ENCODE results near the gene UBE2H. TPM values are rescaled to one million over a fixed set of nuclear protein-coding genes. Genes with fewer than 3 reads are reported as not detected.

UBE2H gene
- total RNA-seq, 2 experiments from 2014 or later, result 30.0 to 33.3 TPM

DNA sequence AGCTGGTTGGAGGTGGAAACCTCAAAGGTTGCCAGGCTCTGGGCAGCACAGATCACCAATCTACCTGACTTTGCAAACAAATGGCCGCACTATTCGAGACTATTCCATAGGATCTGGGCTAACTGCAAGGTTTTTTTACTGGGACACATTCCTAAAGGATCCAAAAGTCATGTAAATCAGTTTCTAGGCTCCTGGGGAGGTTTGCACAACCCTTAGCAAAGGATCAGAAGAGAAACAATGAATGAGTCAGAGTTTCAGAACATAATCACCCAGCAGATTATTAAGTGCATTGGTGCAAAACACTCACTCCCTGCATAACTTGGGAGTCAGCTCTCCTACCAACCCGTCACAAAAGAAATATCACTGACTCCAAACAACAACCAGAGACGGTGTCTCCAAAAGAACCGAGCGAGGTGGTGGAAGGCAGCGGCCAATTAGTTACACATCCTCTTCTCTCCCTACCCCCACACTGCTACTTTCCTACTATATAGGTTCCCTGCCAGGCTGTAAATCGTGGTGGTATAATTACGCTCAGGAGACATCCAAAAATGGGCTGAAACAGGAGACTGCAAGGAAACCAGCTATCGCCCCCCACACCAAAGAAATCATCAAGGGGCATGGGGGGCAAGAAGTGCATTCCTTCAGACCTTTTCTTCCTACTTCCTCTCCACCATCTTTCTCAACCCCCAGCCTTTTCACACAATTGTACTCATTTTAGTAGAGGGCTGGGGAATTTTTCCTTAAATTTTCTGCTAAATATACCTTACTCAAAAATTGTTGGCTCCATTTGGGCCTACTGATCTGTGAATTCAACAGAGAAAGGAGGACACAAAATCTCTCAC, 3.2 kb downstream of the UBE2H start:
- peak; percentile 2 for ATAC-seq

DNA sequence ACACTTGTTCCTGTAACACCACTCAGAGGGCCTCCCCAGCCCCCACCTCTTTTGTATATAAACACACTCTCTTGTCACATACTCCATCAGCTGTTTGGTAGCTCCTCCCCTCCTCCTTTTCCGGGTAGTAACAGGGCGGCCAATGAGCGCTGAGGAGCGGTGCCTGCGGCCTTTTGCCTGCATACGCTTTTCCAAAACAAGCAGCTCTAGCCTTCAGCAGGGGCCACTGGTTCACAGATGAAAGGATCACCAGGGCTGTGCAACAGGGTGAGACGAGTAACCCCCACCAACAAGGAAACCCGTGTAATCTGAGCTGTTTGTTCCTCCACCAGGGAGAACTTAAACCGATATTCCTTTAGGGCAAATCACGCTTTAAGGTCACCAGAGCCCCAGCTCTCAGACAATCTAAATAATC, 3.9 kb downstream of the UBE2H start:
- POLR2A ChIA-PET, result interaction anchor here (0.6 to 1.2 kb wide), 3 partner anchors 11 to 634 kb away, joined by 3 to 7 read pairs (median 3); no protein-coding TSS in a partner anchor
- Mint-ChIP-seq H3K36me3 (ENCODE audit: low read depth) (peaks cover 6% of the 10 kb centered on the region), H3K4me1 (ENCODE audit: low read depth) (peaks cover 11% of the 10 kb centered on the region), H3K4me3 (no peak overlapping the region), H3K9me3 (ENCODE audit: insufficient read depth) (no peaks in the 10 kb centered on the region), H3K27me3 (ENCODE audit: low read depth) (no peaks in the 10 kb centered on the region), H3K27ac (no peak overlapping the region)
- ATAC-seq, result peak; percentile 78
- DNase-seq, result peak; percentile 91
- CTCF ChIA-PET, result interaction anchor here (1.0 to 2.1 kb wide), 5 partner anchors 60 to 124 kb away, joined by 3 to 7 read pairs (median 4); no protein-coding TSS in a partner anchor

More for the DNA sequence above, 3.2 kb downstream of the UBE2H start:
- Mint-ChIP-seq H3K9me3 (ENCODE audit: insufficient read depth) (no peaks in the 10 kb centered on the region), H3K27ac (no peak overlapping the region), H3K4me3 (no peak overlapping the region), H3K4me1 (ENCODE audit: low read depth) (peaks cover 11% of the 10 kb centered on the region), H3K36me3 (ENCODE audit: low read depth) (peaks cover 6% of the 10 kb centered on the region), H3K27me3 (ENCODE audit: low read depth) (no peaks in the 10 kb centered on the region)
- peak; percentile 36 for DNase-seq
- CTCF ChIA-PET, result interaction anchor here (1.0 to 2.1 kb wide), 4 partner anchors 60 to 120 kb away, joined by 3 to 7 read pairs (median 5); no protein-coding TSS in a partner anchor
- POLR2A ChIA-PET, result interaction anchor here (0.8 to 1.2 kb wide), 4 partner anchors 10 to 339 kb away, joined by 3 to 7 read pairs (median 5); no protein-coding TSS in a partner anchor

DNA sequence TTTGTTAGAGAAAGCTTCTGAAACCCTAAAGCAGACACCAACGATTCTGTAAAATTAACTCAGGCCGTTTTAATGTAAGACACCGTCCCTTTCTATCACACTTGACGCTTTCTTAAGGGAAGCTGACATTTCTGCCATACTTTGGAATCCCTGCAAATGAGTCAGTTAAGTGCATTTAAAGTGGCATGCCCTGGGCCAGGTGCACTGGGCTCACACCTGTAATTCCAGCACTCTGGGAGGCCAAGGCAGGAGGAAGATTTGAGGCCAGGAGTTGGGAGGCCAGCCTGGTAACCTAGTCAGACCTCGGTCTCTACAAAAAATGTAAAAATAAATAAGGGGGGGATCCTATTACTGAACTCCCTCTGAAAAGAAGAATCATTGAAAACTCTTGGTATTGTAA, 4.4 kb downstream of the UBE2H start:
- peaks cover 11% of the 10 kb centered on the region for H3K4me1 Mint-ChIP-seq (ENCODE audit: low read depth)
- POLR2A ChIA-PET, result interaction anchor here (0.6 to 1.2 kb wide), 2 partner anchors 11 to 634 kb away, joined by 3 to 7 read pairs; no protein-coding TSS in a partner anchor
- DNase-seq (no peak), ATAC-seq (no peak)
- H3K27me3 Mint-ChIP-seq (ENCODE audit: low read depth), result no peaks in the 10 kb centered on the region
- H3K27ac Mint-ChIP-seq, result no peak overlapping the region
- H3K9me3 Mint-ChIP-seq (ENCODE audit: insufficient read depth), result no peaks in the 10 kb centered on the region
- H3K4me3 Mint-ChIP-seq, result no peak overlapping the region
- CTCF ChIA-PET, result interaction anchor here (1.0 to 2.1 kb wide), 5 partner anchors 61 to 124 kb away, joined by 3 to 7 read pairs (median 4); no protein-coding TSS in a partner anchor
- peaks cover 7% of the 10 kb centered on the region for H3K36me3 Mint-ChIP-seq (ENCODE audit: low read depth)

GRCh38 chr7:129947701-129948100, 5.1 kb downstream of the UBE2H start:
- no peak overlapping the region for H3K27ac Mint-ChIP-seq
- DNase-seq (no peak), ATAC-seq (no peak)
- peaks cover 5% of the 10 kb centered on the region for H3K4me1 Mint-ChIP-seq (ENCODE audit: low read depth)
- ChIA-PET CTCF (interaction anchor here (1.3 to 2.1 kb wide), 2 partner anchors 63 to 123 kb away, joined by 3 to 7 read pairs; no protein-coding TSS in a partner anchor), POLR2A (no interaction called here)
- peaks cover 5% of the 10 kb centered on the region for H3K36me3 Mint-ChIP-seq (ENCODE audit: low read depth)
- H3K9me3 Mint-ChIP-seq (ENCODE audit: insufficient read depth), result no peaks in the 10 kb centered on the region
- H3K4me3 Mint-ChIP-seq, result no peak overlapping the region
- H3K27me3 Mint-ChIP-seq (ENCODE audit: low read depth), result no peaks in the 10 kb centered on the region

- H3K9me3 Mint-ChIP-seq (ENCODE audit: insufficient read depth), result no peaks in the 10 kb centered on the region
- no peak overlapping the region for H3K4me3 Mint-ChIP-seq
- H3K27me3 Mint-ChIP-seq (ENCODE audit: low read depth), result no peaks in the 10 kb centered on the region
- CTCF ChIA-PET, result no interaction called here
- ATAC-seq (no peak), DNase-seq (no peak)
- POLR2A ChIA-PET, result no interaction called here
- no peak overlapping the region for H3K27ac Mint-ChIP-seq
- H3K36me3 Mint-ChIP-seq (ENCODE audit: low read depth), result peaks cover 6% of the 10 kb centered on the region
- H3K4me1 Mint-ChIP-seq (ENCODE audit: low read depth), result peaks cover 5% of the 10 kb centered on the region
Observed at GRCh38 chr7:129947049-129947448, 5.7 kb downstream of the UBE2H start.

DNA sequence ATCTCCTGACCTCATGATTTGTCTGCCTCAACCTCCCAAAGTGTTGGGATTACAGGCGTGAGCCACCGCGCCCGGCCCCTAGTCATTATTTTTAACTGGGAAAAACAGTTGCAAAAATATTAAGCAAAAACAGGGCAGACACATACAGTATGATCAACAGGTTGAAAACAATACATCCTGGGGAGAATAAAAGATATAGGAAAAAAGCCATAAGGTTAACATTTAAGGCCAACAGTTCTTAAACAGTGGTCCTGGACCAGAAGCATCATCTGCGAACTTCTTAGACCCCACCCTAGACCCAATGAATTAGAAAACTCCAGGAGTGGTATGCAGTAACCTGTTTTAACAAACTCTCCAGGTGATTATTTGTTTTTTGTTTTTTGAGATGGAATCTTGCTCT, 6.5 kb downstream of the UBE2H start:
- DNase-seq (no peak), ATAC-seq (no peak)
- CTCF ChIA-PET, result no interaction called here
- H3K4me1 Mint-ChIP-seq (ENCODE audit: low read depth), result peaks cover under 1% of the 10 kb centered on the region
- H3K27ac Mint-ChIP-seq, result no peak overlapping the region
- H3K9me3 Mint-ChIP-seq (ENCODE audit: insufficient read depth), result no peaks in the 10 kb centered on the region
- no peak overlapping the region for H3K4me3 Mint-ChIP-seq
- POLR2A ChIA-PET, result no interaction called here
- no peaks in the 10 kb centered on the region for H3K27me3 Mint-ChIP-seq (ENCODE audit: low read depth)
- H3K36me3 Mint-ChIP-seq (ENCODE audit: low read depth), result peaks cover 7% of the 10 kb centered on the region

DNA sequence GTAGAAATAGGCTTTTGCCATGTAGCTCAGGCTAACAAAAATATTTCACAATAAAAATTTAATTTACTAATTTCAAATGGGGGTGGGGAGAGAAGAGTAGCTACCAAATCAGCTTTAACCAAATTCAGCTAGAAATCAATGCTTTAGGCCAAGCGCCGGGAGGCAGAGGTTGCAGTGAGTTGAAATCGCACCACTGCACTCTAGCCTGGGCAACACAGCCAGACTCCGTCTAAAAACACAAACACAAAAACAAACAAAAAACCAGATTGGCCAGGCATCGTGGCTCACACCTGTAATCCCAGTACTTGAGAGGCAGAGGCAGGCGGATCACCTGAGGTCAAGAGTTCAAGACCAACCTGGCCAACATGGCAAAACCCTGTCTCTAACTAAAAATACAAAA, 9.4 kb downstream of the UBE2H start:
- POLR2A ChIA-PET, result no interaction called here
- Mint-ChIP-seq H3K36me3 (ENCODE audit: low read depth) (peaks cover 11% of the 10 kb centered on the region), H3K27ac (no peak overlapping the region), H3K9me3 (ENCODE audit: insufficient read depth) (no peaks in the 10 kb centered on the region), H3K27me3 (ENCODE audit: low read depth) (no peaks in the 10 kb centered on the region), H3K4me1 (ENCODE audit: low read depth) (no peaks in the 10 kb centered on the region), H3K4me3 (no peak overlapping the region)
- no peak for ATAC-seq
- no peak for DNase-seq
- CTCF ChIA-PET, result interaction anchor here (1.4 kb wide), 1 partner anchor 15 kb away, joined by 3 read pairs; no protein-coding TSS in a partner anchor

GRCh38 chr7:129940329-129940728, 12.4 kb downstream of the UBE2H start:
- CTCF ChIA-PET, result no interaction called here
- ATAC-seq (no peak), DNase-seq (no peak)
- no peaks in the 10 kb centered on the region for H3K4me1 Mint-ChIP-seq (ENCODE audit: low read depth)
- H3K9me3 Mint-ChIP-seq (ENCODE audit: insufficient read depth), result no peaks in the 10 kb centered on the region
- no peaks in the 10 kb centered on the region for H3K27me3 Mint-ChIP-seq (ENCODE audit: low read depth)
- no peak overlapping the region for H3K27ac Mint-ChIP-seq
- POLR2A ChIA-PET, result no interaction called here
- peaks cover 9% of the 10 kb centered on the region for H3K36me3 Mint-ChIP-seq (ENCODE audit: low read depth)
- H3K4me3 Mint-ChIP-seq, result no peak overlapping the region

- POLR2A ChIA-PET, result no interaction called here
- Mint-ChIP-seq H3K4me1 (ENCODE audit: low read depth) (no peaks in the 10 kb centered on the region), H3K27ac (no peak overlapping the region), H3K36me3 (ENCODE audit: low read depth) (peaks cover 9% of the 10 kb centered on the region), H3K4me3 (no peak overlapping the region), H3K9me3 (ENCODE audit: insufficient read depth) (no peaks in the 10 kb centered on the region), H3K27me3 (ENCODE audit: low read depth) (no peaks in the 10 kb centered on the region)
- CTCF ChIA-PET, result no interaction called here
- ATAC-seq, result no peak
- DNase-seq, result no peak
Observed at GRCh38 chr7:129939881-129940280, 12.9 kb downstream of the UBE2H start.

DNA sequence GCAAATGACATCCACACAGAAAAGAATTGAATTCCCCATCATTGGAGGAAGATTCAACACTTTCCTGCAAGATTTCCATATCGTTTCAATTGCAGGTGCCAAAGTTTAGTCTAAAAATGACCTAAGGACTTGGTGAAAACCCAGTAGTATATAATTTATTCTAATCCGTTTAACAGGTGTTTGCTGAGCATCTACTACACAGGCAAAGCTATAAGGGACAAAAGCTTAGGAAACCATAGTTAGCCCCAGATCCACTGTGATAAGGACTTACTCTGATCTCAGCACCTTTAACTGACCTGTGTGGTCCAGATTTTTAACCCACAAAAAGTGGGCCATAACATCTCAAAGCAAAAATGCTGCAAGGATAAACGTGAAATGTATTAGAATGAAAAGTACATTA, 19.1 kb downstream of the UBE2H start:
- CTCF ChIA-PET, result interaction anchor here (0.8 kb wide), 1 partner anchor 38 kb away, joined by 3 read pairs; no protein-coding TSS in a partner anchor
- ATAC-seq (no peak), DNase-seq (no peak)
- H3K36me3 Mint-ChIP-seq (ENCODE audit: low read depth), result peaks cover 3% of the 10 kb centered on the region
- no peaks in the 10 kb centered on the region for H3K27me3 Mint-ChIP-seq (ENCODE audit: low read depth)
- POLR2A ChIA-PET, result no interaction called here
- no peak overlapping the region for H3K4me3 Mint-ChIP-seq
- H3K9me3 Mint-ChIP-seq (ENCODE audit: insufficient read depth), result no peaks in the 10 kb centered on the region
- no peak overlapping the region for H3K27ac Mint-ChIP-seq
- H3K4me1 Mint-ChIP-seq (ENCODE audit: low read depth), result no peaks in the 10 kb centered on the region

DNA sequence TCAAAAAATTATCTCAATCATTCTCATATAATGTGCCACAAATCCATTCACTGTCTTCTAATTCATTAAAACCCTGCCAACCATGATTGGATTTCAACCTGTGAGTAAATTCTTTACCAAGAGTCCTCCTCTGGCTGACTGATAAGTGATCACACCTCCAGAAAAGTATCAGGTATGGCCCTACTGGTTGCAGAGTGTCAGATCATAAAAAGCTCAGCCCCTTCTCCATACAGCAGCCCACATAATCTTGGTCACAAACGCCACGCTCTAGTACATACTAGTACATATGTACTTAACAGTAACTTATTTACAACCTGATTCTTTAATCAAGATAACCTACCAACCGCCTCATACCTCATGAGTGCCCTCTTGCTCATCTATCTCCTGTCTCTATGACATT, 26.1 kb downstream of the UBE2H start:
- Mint-ChIP-seq H3K27me3 (ENCODE audit: low read depth) (no peaks in the 10 kb centered on the region), H3K36me3 (ENCODE audit: low read depth) (peaks cover 8% of the 10 kb centered on the region), H3K4me1 (ENCODE audit: low read depth) (peaks cover 9% of the 10 kb centered on the region), H3K4me3 (no peak overlapping the region), H3K9me3 (ENCODE audit: insufficient read depth) (no peaks in the 10 kb centered on the region), H3K27ac (no peak overlapping the region)
- DNase-seq (no peak), ATAC-seq (no peak)
- ChIA-PET POLR2A (no interaction called here), CTCF (no interaction called here)

DNA sequence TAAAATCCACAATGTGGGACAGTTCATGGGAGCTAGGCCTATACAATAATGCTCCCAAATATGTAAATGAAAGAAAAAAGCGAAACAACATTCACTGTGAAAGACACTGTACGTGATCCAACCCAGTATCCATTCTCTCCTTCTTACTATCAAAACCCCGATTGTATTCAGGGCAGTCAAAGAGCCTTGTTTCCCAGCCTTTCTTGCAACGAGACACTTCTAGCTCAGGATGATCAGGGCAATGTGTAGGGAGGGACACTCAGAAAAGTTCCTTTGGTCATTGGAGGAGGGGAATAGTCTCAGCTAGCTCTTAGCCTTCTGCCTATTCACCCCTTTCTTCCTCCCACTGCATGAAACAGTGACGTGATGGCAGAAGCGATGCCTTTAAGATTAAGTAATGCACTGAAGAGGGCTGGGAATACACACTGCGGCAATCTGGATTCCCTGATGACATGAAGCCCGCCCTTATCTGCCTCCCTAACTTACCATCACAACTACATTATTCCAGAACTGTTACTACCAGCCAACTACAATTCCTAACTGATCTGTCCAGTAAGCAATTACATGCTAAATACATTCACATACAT, 27.3 kb downstream of the UBE2H start:
- Mint-ChIP-seq H3K36me3 (ENCODE audit: low read depth) (peaks cover 11% of the 10 kb centered on the region), H3K27me3 (ENCODE audit: low read depth) (no peaks in the 10 kb centered on the region), H3K9me3 (ENCODE audit: insufficient read depth) (no peaks in the 10 kb centered on the region), H3K4me1 (ENCODE audit: low read depth) (peaks cover 9% of the 10 kb centered on the region), H3K27ac (no peak overlapping the region), H3K4me3 (no peak overlapping the region)
- DNase-seq, result no peak
- ChIA-PET CTCF (interaction anchor here (0.6 to 0.8 kb wide), 2 partner anchors 21 to 85 kb away, joined by 3 read pairs; no protein-coding TSS in a partner anchor), POLR2A (no interaction called here)
- ATAC-seq, result no peak

Measured in activated CD8-positive, alpha-beta T cell treated with anti-CD3 and anti-CD28 coated beads, Interleukin-2, amount 10 ng/mL, durations not matched to agents 7 days and 5 days (primary cell).